HG02943 (cell line): ENCODE results near the gene ATP6V1G2.
"Not testable (repeated sequence)": the region's sequence is repeated elsewhere in the genome, so short reads cannot be mapped to it uniquely, and the experiment has no call there.

Experiments used
- ATAC-seq: cut with Tn5 transposase; IDR thresholded peaks from one replicate; pipeline ENCODE4 v1.9.1; 2021; ENCODE audit warnings: mild to moderate bottlenecking, low read depth, moderate library complexity; ENCODE audit not compliant: unreplicated experiment

Gene ATP6V1G2

GRCh38 chr6:31551371-31551770, 5.0 kb upstream of the ATP6V1G2 start:
- ATAC-seq, result not testable (repeated sequence)

- ATAC-seq, result no peak
Measured at GRCh38 chr6:31548544-31548873, 2.1 kb upstream of the ATP6V1G2 start.

- no peak for ATAC-seq
Measured at GRCh38 chr6:31547727-31548543, 1.5 kb upstream of the ATP6V1G2 start.

- peak; percentile 42 for ATAC-seq
Measured at GRCh38 chr6:31546958-31547726, 734 bp upstream of the ATP6V1G2 start, which contains the start of gene NFKBIL1. Gene NFKBIL1 (plus strand): TSS chr6:31547608. CDS start chr6:31547695, 87 bp downstream.

GRCh38 chr6:31545291-31545690, 1.1 kb downstream of the ATP6V1G2 start:
- no peak for ATAC-seq

GRCh38 chr6:31544676-31545075, 1.7 kb downstream of the ATP6V1G2 start:
- ATAC-seq, result no peak

- ATAC-seq, result no peak
Measured at GRCh38 chr6:31543639-31544038, 2.8 kb downstream of the ATP6V1G2 start.

GRCh38 chr6:31541658-31542521, 4.5 kb downstream of the ATP6V1G2 start, which contains the start of gene DDX39B:
Gene DDX39B (minus strand): TSS chr6:31542003. CDS start chr6:31540532, 1,471 bp downstream.
- peak; percentile 58 for ATAC-seq

- no peak for ATAC-seq
Measured at GRCh38 chr6:31541059-31541657, 5.2 kb downstream of the ATP6V1G2 start.

GRCh38 chr6:31540640-31541039, 5.8 kb downstream of the ATP6V1G2 start:
- no peak for ATAC-seq

GRCh38 chr6:31538805-31539400, 7.5 kb downstream of the ATP6V1G2 start:
- no peak for ATAC-seq

- ATAC-seq, result no peak
Measured at GRCh38 chr6:31535538-31536324, 10.7 kb downstream of the ATP6V1G2 start.

- ATAC-seq, result no peak
Measured at GRCh38 chr6:31534521-31535040, 11.8 kb downstream of the ATP6V1G2 start.

- ATAC-seq, result no peak
Measured at GRCh38 chr6:31534011-31534410, 12.4 kb downstream of the ATP6V1G2 start.

- ATAC-seq, result no peak
Measured at GRCh38 chr6:31533455-31533841, 13.0 kb downstream of the ATP6V1G2 start.

GRCh38 chr6:31532644-31533454, 13.6 kb downstream of the ATP6V1G2 start:
- ATAC-seq, result no peak

- no peak for ATAC-seq
Measured at GRCh38 chr6:31531771-31532643, 14.4 kb downstream of the ATP6V1G2 start.
